Ishikawa (cell line): ENCODE measurements around the gene RPRD1B.

ENCODE experiments used
- CEBPB ChIP-seq: IDR thresholded peaks from 2 replicates; pipeline ENCODE4 v1.6.1; 2012
- CREB1 ChIP-seq: IDR thresholded peaks from 2 replicates; pipeline ENCODE4 v1.6.1; 2012; ENCODE audit warnings: low read depth
- EGR1 ChIP-seq: IDR thresholded peaks from 2 replicates; pipeline ENCODE4 v1.6.1; 2012
- EP300 ChIP-seq: IDR thresholded peaks from 2 replicates; pipeline ENCODE4 v1.6.1; 2012; ENCODE audit warnings: borderline replicate concordance
- FOXM1 ChIP-seq: IDR thresholded peaks from 2 replicates; pipeline ENCODE4 v1.6.1; 2012; ENCODE audit warnings: low read depth, borderline replicate concordance
- RAD21 ChIP-seq: IDR thresholded peaks from 2 replicates; pipeline ENCODE4 v1.6.1; 2012; ENCODE audit warnings: low read depth
- REST ChIP-seq: IDR thresholded peaks from 2 replicates; pipeline ENCODE4 v1.6.1; 2012; ENCODE audit warnings: low read depth, mild to moderate bottlenecking
- TAF1 ChIP-seq: IDR thresholded peaks from 2 replicates; pipeline ENCODE4 v1.6.1; 2012; ENCODE audit warnings: low read depth, mild to moderate bottlenecking
- TCF12 ChIP-seq: IDR thresholded peaks from 2 replicates; pipeline ENCODE4 v1.6.1; 2012; ENCODE audit warnings: low read depth
- TEAD4 ChIP-seq: IDR thresholded peaks from 2 replicates; pipeline ENCODE4 v1.6.1; 2012
- USF1 ChIP-seq: IDR thresholded peaks from 2 replicates; pipeline ENCODE4 v1.6.1; 2012
- YY1 ChIP-seq: IDR thresholded peaks from 2 replicates; pipeline ENCODE4 v1.6.1; 2012; ENCODE audit warnings: low read depth
- TF ChIP-seq, protein P1 (sequence below): IDR thresholded peaks from 2 replicates; pipeline ENCODE4 v1.6.1; 2012

GRCh38 chr20:38117205-38117604, 83.7 kb downstream of the RPRD1B start:
- TF ChIP-seq RAD21 (no peak), FOXM1 (no peak), REST (no peak), TAF1 (no peak), CEBPB (no peak), EP300 (no peak), CREB1 (no peak), EGR1 (no peak), USF1 (no peak), TCF12 (no peak), YY1 (no peak), TEAD4 (no peak)
- TF ChIP-seq, protein P1, sequence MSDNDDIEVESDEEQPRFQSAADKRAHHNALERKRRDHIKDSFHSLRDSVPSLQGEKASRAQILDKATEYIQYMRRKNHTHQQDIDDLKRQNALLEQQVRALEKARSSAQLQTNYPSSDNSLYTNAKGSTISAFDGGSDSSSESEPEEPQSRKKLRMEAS: no peak
